Skeletal muscle cell (primary cell): ENCODE measurements around the gene CLPTM1L.
"Not testable (repeated sequence)": the region's sequence is repeated elsewhere in the genome, so short reads cannot be mapped to it uniquely, and the experiment has no call there.

Experiments used
- DNase-seq: peaks from one replicate; pipeline ENCODE4 v3.0.0-alpha.2; 2010; ENCODE audit warnings: low read depth
- H3K4me3 ChIP-seq: 2 replicates; pipeline ENCODE4 v1.5.1; 2011; ENCODE audit warnings: low read depth, mild to moderate bottlenecking, control low read depth, low read length, moderate library complexity

CLPTM1L gene

DNA sequence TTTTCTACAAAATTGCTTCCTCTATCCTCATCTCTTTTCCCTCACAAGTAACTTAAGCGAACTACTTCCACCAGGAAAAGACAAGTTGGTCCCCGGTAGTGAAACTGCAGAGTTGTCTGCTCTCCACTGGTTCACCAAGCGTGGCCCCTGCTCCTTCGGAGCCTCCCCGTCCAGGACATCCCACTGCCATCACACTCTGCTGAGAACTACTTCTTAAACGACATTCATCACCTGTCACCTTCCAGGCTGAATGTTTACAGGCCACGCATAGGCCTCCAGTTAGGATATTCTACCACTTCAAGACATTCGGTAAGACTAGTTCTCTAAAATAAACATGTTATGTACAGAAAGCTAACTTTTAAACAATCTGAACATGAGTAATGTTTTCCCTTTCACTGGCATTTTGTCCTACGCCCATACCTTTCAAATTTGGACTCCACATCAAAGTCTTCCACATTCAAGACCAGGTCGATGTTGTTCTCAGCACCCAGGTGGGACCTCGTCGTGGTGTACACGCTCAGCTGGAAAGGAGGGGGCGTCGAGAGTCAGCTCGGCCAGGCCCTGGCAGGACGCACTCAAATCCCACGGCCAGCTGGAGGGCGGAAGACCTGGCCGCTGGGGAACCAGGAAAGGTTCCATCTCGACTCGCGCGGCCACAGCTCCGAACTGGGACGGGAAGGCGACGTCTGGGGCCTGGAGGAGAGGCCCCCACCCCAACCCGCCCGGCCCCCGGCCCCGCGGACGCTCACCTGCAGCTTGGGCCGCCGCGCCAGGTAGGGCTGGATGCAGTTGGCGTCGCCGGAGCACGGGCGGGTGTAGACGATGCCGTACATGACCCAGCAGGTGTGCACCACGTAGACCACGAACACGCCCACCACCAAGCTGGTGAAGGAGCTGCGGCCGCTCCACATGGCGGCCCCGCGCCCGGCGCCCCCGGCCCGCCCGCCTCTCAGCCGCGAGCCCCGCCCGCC, 683 bp downstream of the CLPTM1L start:
- H3K4me3 ChIP-seq = peak overlapping the region; percentile 76
- no peak for DNase-seq

DNA sequence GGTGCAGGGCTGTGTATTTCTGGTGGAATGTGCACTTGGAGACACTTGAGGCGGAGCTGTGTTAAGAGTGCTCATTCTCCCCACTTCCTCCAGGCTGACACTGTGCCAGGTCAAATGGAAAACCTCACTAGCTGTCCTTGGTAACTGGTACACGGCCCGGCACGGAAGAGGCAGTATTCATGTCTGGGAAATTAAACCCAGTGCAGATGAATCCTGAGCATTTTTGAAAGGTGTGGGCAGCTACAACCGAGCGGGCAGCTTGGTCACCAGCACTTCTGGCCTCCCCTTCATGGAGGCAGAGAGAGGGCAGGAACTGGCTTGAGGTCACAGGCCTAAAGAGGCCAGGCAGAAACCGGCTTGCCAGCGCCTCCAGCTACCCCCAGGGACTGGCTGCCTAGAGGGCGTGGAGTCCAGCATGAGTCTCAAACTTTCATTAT, 1.6 kb downstream of the CLPTM1L start:
- DNase-seq = no peak
- H3K4me3 ChIP-seq = no peak overlapping the region

- not testable (repeated sequence) for H3K4me3 ChIP-seq, DNase-seq
Observed at GRCh38 chr5:1342711-1343110, 2.2 kb downstream of the CLPTM1L start.

DNA sequence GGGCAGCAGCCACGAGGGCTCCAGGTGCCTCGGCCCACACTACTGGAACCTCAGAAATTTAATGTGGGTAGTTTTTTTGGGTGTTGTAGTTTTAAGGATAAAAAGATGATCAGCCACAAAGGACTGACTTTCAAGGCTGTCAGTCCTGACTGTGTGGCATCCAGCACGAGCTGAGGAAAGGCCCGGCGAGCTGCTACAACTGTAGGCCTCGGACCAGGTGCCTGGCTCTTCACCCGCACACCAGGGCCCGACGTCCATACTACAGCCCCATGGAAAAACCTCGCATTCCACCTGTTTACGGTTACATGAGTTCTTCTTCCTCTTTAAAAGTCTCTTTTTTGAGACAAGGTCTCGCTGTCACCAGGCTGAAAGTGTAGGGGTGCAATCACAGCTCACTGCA, 2.6 kb downstream of the CLPTM1L start:
- H3K4me3 ChIP-seq = no peak overlapping the region
- DNase-seq = no peak

DNA sequence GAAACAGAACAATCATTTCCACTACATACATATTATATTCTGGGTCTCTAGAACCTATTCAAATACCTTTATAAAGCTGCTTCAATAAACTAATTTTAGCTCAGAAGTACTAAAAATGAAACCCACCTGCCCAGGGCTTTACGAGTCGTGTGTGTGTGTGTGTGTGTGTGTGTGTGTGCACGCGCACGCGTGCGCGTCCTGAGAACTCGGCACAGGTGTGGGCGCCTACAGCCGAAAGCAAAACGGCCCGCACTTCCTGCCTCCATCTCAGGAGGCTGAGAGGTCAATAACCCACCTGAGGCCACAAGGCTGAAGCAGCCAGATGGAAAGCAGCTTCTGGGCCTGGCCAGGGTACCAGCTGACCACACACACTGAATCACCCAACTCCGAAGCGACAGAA, 3.0 kb downstream of the CLPTM1L start:
- no peak for DNase-seq
- H3K4me3 ChIP-seq = no peak overlapping the region

GRCh38 chr5:1339818-1340210, 5.1 kb downstream of the CLPTM1L start:
- not testable (repeated sequence) for H3K4me3 ChIP-seq, DNase-seq

GRCh38 chr5:1339139-1339817, 5.6 kb downstream of the CLPTM1L start:
- not testable (repeated sequence) for DNase-seq, H3K4me3 ChIP-seq

GRCh38 chr5:1338506-1339070, 6.3 kb downstream of the CLPTM1L start:
- no peak overlapping the region for H3K4me3 ChIP-seq
- DNase-seq = no peak

- no peak for DNase-seq
- H3K4me3 ChIP-seq = no peak overlapping the region
Observed at GRCh38 chr5:1338196-1338490, 6.8 kb downstream of the CLPTM1L start.

DNA sequence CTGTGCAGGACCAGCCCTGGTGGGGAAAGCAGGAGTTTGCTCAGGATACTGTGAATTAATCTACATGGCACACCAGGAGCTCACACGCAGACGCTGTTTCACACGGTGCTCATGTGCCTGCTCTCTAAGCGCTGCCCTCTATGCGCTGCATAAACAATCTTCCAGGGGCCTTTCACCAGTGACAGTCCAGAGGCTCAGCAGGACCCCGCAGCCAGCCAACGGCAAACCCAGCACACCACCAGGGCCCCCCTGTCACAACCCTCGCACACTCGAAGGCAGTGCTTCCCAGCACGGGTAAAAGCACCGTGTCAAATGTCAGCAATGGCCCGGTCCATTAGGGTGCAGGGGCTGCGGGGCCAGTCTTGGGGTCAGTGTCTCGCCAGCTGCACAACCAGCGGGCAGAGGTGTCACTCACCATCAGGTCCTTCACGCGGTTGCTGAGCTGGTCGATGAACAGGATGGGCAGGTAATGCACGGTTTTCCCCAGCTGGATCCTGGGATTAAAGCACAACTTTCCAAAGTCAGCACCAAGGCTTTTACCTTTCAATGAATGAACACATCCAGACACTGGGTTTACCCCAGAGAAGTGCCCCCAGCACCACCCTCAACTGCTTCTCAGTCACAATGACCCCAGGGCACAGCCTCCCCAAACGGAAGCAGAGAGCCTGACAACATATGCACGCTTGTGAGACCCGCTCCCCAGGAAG, 7.3 kb downstream of the CLPTM1L start:
- DNase-seq = no peak
- H3K4me3 ChIP-seq = no peak overlapping the region

DNA sequence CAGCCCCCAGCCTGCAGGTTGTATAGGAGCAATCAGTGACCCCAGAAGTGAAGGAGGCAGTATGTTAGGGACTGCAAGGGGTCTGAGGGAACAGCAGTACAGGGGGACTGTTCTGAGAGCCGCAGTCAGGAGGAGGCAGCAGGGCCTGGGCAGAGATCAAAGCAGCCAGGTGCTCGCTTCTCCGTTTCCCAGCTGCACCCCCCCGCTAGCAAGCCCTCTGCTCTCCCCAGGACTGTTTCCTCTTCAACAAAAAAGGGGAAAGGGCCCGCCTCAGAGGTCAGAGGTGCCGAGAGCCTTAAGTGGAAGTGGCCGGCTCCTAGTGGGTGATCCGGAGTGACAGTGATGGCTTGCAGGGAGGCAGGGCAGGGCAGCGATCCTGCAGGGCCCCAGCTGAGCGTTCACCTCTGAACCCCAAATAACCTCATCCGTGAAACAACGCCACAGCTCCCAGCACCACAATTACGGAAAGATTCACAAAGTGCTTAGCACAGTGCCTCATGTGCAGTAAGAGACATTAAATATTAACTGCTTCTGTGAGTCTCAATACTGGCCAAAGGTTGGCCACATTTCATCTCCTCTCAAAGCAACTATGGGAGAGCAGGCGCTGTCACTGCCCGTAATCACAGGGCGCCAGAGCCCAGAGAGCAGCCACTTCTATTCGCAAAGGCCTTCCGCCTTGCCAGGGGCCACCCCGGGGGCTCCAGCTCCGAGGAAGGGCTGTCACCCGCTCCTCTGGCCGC, 8.0 kb downstream of the CLPTM1L start:
- DNase-seq = no peak
- H3K4me3 ChIP-seq = no peak overlapping the region

DNA sequence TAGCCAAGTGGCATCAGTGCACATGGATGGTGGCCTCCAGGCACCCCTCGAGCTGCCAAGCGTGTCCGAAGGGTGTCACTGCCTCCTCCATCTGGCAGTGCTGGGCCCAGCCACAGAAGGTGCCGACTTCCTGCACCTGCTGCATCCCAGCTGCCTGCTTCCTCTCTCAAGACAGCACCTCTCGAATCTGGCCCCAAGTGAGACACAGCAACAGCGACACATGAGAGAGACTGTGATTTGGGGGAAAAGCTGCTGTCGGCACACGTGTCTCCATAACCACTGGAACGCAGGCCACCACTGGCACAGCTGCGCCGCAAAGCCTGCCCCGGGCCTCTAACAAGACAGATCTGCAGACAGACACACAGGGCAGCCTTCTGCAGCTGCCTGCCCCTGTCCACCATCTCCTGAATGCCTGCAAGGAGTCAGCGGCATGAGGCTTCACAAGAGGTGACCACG, 8.8 kb downstream of the CLPTM1L start:
- H3K4me3 ChIP-seq = no peak overlapping the region
- DNase-seq = no peak

DNA sequence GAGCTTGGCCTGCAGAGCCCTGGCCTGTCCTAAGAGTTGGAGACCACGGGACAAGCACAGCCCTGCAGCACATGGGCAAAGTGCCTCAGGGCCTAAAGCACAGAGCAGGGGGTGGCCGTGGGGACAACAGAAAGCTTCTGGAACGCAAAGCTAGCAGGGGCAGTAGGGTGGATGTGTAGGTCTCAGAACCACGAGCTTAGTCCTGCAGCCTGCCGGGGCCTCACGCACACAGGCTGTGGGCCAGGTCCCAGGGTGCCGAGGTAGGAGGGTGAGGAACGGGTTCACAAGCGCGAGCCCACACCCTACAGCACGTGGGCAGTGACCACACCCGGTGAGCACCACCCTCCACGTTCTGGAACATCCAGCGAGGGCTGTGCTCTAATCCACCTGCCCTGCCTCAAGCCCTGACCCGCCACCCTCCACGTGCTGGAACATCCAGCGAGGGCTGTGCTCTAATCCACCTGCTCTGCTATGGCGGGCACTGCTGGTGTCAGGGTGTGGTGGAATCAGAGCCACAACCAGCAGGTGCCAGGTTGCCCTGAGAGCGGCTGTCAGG, 9.3 kb downstream of the CLPTM1L start:
- DNase-seq = no peak
- H3K4me3 ChIP-seq = no peak overlapping the region

GRCh38 chr5:1334831-1335539, 9.9 kb downstream of the CLPTM1L start:
- no peak overlapping the region for H3K4me3 ChIP-seq
- DNase-seq = no peak

DNA sequence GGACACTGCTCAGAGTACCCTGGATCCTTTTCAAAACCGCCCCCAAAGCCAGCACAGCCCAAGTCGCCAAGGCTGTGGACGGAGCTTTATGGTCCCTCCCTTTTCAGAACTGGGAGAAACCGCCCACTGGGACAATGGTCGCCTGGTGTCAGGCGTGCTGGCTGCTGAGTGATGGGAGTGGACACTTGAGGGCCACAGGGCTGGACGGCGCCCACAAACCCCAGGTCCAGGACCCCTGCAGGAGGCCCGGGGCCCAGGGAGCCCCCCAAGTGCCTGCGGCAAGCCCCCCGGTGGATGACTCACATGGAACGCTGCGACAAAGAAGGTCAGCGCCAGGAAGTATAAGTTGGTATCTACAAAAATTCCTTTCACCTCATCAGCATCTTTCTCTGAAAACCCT, 10.9 kb downstream of the CLPTM1L start:
- no peak overlapping the region for H3K4me3 ChIP-seq
- DNase-seq = no peak

DNA sequence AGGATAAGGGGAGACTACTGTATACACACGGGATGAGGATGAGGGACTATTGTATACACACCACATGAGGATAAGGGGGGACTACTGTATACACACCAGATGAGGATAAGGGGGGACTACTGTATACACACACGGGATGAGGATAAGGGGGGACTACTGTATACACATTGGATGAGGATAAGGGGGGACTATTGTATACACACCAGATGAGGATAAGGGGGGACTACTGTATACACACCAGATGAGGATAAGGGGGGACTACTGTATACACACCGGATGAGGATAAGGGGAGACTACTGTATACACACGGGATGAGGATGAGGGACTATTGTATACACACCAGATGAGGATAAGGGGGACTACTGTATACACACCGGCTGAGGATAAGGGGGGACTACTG, 11.6 kb downstream of the CLPTM1L start:
- H3K4me3 ChIP-seq, DNase-seq: not testable (repeated sequence)

DNA sequence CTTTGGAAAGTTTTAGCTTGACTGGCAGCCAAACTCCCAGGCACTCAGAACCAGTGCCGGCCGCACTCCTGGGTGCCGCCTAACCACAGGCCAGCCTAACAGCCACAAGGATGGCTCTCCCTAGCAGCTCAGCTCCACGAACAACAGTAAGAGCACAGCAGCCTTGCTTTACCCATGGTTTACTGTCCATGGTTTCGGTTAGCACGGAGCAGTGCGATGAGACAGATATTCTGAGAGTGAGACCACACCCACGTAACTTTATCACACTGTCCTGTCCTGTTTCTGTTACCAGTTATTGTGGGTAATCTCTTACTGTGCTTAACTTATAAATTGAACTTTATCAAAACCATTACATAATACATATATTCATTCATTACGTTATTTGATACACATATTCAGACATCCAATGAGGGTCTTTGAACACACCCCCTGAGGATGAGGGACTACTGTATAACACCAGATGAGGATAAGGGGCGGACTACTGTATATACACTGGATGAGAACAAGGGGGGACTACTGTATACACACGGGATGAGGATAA, 12.4 kb downstream of the CLPTM1L start:
- DNase-seq = no peak
- H3K4me3 ChIP-seq = no peak overlapping the region

DNA sequence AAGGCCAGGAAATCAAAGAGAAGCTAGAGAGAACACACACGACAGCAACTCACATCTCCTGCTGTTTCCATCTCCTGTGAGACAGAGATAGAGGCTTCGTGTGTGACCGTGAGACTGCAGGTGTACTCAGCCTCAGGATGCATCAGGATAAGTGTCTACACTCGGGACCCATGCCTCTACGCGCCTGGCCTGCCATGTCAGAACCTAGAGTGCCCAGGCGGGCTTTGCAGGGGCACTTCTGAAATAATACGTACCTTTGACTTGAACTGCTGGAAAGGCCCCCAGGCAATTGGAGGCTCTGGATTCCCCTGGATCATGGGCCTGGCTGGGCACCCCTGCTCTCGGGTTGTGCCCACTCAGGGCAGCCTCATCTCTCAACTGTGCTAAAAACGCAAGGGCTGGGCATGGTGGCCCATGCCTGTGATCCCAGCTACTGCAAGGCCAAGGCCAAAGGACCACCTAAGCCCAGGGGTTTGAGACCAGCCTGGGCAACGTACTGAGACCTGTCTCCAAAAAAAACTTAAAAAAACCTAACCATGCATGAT, 13.0 kb downstream of the CLPTM1L start:
- H3K4me3 ChIP-seq = no peak overlapping the region
- DNase-seq = no peak
